ENCODE results near the gene PTPN1.

DNA sequence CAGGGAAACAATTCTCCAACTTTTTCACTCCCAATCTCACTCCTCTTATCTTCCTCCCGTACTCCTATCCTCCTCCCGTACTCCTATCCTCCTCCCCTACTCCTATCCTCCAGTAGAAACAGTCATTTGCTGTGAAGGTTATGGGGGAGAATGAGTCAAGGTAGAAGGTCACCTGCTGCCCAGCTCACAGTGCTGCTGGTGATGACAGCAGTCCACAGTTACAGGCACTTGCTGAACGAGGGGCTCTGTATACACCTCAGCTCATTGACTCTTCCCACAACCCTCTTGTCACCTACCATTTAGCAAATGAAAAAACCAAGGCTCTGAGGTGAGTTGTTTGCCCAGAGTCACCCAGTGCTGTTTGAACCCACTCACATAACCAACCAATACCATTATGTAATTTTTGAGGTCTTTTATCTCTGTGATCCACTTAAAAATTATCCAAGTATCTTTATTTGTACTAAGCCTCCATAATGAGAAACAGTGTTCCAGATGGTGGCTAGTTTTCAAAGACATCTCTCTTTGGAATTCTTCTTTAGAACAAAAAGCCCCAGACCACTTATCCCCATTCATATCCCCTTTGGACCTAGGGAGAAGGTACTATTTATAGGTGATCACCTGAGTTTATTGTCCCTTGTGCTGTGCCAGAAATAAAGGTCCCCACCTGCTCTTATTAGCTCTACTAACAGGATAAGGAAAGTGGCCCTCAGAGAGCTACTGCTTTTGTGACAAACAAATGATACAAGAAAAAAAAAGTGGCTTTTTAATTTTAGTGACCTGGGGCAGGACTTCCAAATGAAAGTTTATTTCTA, 53.2 kb downstream of the PTPN1 start:
- TF ChIP-seq, protein P1, sequence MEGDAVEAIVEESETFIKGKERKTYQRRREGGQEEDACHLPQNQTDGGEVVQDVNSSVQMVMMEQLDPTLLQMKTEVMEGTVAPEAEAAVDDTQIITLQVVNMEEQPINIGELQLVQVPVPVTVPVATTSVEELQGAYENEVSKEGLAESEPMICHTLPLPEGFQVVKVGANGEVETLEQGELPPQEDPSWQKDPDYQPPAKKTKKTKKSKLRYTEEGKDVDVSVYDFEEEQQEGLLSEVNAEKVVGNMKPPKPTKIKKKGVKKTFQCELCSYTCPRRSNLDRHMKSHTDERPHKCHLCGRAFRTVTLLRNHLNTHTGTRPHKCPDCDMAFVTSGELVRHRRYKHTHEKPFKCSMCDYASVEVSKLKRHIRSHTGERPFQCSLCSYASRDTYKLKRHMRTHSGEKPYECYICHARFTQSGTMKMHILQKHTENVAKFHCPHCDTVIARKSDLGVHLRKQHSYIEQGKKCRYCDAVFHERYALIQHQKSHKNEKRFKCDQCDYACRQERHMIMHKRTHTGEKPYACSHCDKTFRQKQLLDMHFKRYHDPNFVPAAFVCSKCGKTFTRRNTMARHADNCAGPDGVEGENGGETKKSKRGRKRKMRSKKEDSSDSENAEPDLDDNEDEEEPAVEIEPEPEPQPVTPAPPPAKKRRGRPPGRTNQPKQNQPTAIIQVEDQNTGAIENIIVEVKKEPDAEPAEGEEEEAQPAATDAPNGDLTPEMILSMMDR (IDR thresholded peaks at IDR 0.05), result no peak
- TF ChIP-seq POLR2A (IDR thresholded peaks at IDR 0.05), result no peak

Measured in stomach (tissue), 4 donors.